ENCODE data around the gene CARF. TPM values are rescaled to one million over a fixed set of nuclear protein-coding genes. Genes with fewer than 3 reads are reported as not detected.
"Not testable (repeated sequence)": the region's sequence is repeated elsewhere in the genome, so short reads cannot be mapped to it uniquely, and the experiment has no call there.

CARF gene
- total RNA-seq, 1 experiment from 2014 or later = 4.3 TPM

GRCh38 chr2:202918860-202919259, 6.8 kb downstream of the CARF start:
- no peak for DNase-seq (ENCODE audit: low read depth, low spot score)
- in situ Hi-C loops (cut with HindIII; ENCODE audit: low pct_unique_long_range_greater_than_20kb, low sequenced_read_pairs) = no loop called here

- in situ Hi-C loops (cut with HindIII; ENCODE audit: low pct_unique_long_range_greater_than_20kb, low sequenced_read_pairs) = no loop called here
- DNase-seq (ENCODE audit: low read depth, low spot score) = no peak
Observed at GRCh38 chr2:202932425-202933138, 20.5 kb downstream of the CARF start.

GRCh38 chr2:202933139-202933510, 21.1 kb downstream of the CARF start:
- DNase-seq (ENCODE audit: low read depth, low spot score) = no peak
- in situ Hi-C loops (cut with HindIII; ENCODE audit: low pct_unique_long_range_greater_than_20kb, low sequenced_read_pairs) = no loop called here

- in situ Hi-C loops (cut with HindIII; ENCODE audit: low pct_unique_long_range_greater_than_20kb, low sequenced_read_pairs) = no loop called here
- no peak for DNase-seq (ENCODE audit: low read depth, low spot score)
Observed at GRCh38 chr2:202933958-202934357, 21.9 kb downstream of the CARF start.

- DNase-seq (ENCODE audit: low read depth, low spot score) = no peak
- in situ Hi-C loops (cut with HindIII; ENCODE audit: low pct_unique_long_range_greater_than_20kb, low sequenced_read_pairs) = no loop called here
Observed at GRCh38 chr2:202934456-202934855, 22.4 kb downstream of the CARF start.

GRCh38 chr2:202938960-202939359, 26.9 kb downstream of the CARF start:
- DNase-seq (ENCODE audit: low read depth, low spot score) = no peak
- in situ Hi-C loops (cut with HindIII; ENCODE audit: low pct_unique_long_range_greater_than_20kb, low sequenced_read_pairs) = no loop called here

GRCh38 chr2:202941771-202942170, 29.7 kb downstream of the CARF start:
- in situ Hi-C loops (cut with HindIII; ENCODE audit: low pct_unique_long_range_greater_than_20kb, low sequenced_read_pairs) = no loop called here
- DNase-seq (ENCODE audit: low read depth, low spot score) = no peak

- no peak for DNase-seq (ENCODE audit: low read depth, low spot score)
- in situ Hi-C loops (cut with HindIII; ENCODE audit: low pct_unique_long_range_greater_than_20kb, low sequenced_read_pairs) = no loop called here
Observed at GRCh38 chr2:202944408-202944807, 32.3 kb downstream of the CARF start.

GRCh38 chr2:202944816-202945215, 32.7 kb downstream of the CARF start:
- in situ Hi-C loops (cut with HindIII; ENCODE audit: low pct_unique_long_range_greater_than_20kb, low sequenced_read_pairs) = no loop called here

GRCh38 chr2:202945497-202945896, 33.4 kb downstream of the CARF start:
- in situ Hi-C loops (cut with HindIII; ENCODE audit: low pct_unique_long_range_greater_than_20kb, low sequenced_read_pairs) = no loop called here
- DNase-seq (ENCODE audit: low read depth, low spot score) = no peak

More at GRCh38 chr2:202944816-202945215, 32.7 kb downstream of the CARF start:
- no peak for DNase-seq (ENCODE audit: low read depth, low spot score)

GRCh38 chr2:202949333-202949732, 37.3 kb downstream of the CARF start:
- in situ Hi-C loops (cut with HindIII; ENCODE audit: low pct_unique_long_range_greater_than_20kb, low sequenced_read_pairs); DNase-seq (ENCODE audit: low read depth, low spot score): not testable (repeated sequence)

- in situ Hi-C loops (cut with HindIII; ENCODE audit: low pct_unique_long_range_greater_than_20kb, low sequenced_read_pairs) = no loop called here
- peak; percentile 39 for DNase-seq (ENCODE audit: low read depth, low spot score)
Observed at GRCh38 chr2:202950592-202950991, 38.5 kb downstream of the CARF start.

GRCh38 chr2:202960524-202960923, 48.4 kb downstream of the CARF start:
- in situ Hi-C loops (cut with HindIII; ENCODE audit: low pct_unique_long_range_greater_than_20kb, low sequenced_read_pairs) = no loop called here
- no peak for DNase-seq (ENCODE audit: low read depth, low spot score)

- in situ Hi-C loops (cut with HindIII; ENCODE audit: low pct_unique_long_range_greater_than_20kb, low sequenced_read_pairs) = no loop called here
- no peak for DNase-seq (ENCODE audit: low read depth, low spot score)
Observed at GRCh38 chr2:202963712-202964111, 51.6 kb downstream of the CARF start.

GRCh38 chr2:202965810-202966460, 53.9 kb downstream of the CARF start:
- in situ Hi-C loops (cut with HindIII; ENCODE audit: low pct_unique_long_range_greater_than_20kb, low sequenced_read_pairs) = no loop called here
- peak; percentile 96 for DNase-seq (ENCODE audit: low read depth, low spot score)

GRCh38 chr2:202969404-202969803, 57.3 kb downstream of the CARF start:
- DNase-seq (ENCODE audit: low read depth, low spot score); in situ Hi-C loops (cut with HindIII; ENCODE audit: low pct_unique_long_range_greater_than_20kb, low sequenced_read_pairs): not testable (repeated sequence)

GRCh38 chr2:202976809-202977208, 64.7 kb downstream of the CARF start:
- in situ Hi-C loops (cut with HindIII; ENCODE audit: low pct_unique_long_range_greater_than_20kb, low sequenced_read_pairs) = no loop called here

GRCh38 chr2:202982779-202983491, 70.9 kb downstream of the CARF start:
- in situ Hi-C loops (cut with HindIII; ENCODE audit: low pct_unique_long_range_greater_than_20kb, low sequenced_read_pairs) = no loop called here
- no peak for DNase-seq (ENCODE audit: low read depth, low spot score)

More at GRCh38 chr2:202976809-202977208, 64.7 kb downstream of the CARF start:
- no peak for DNase-seq (ENCODE audit: low read depth, low spot score)

- in situ Hi-C loops (cut with HindIII; ENCODE audit: low pct_unique_long_range_greater_than_20kb, low sequenced_read_pairs) = no loop called here
- no peak for DNase-seq (ENCODE audit: low read depth, low spot score)
Observed at GRCh38 chr2:202989749-202990148, 77.7 kb downstream of the CARF start.

All from SK-MEL-5 (cell line).